HEK293 (cell line): ENCODE measurements around the gene MAP3K8.

Experiments
- CTCF ChIA-PET: fragments of 350-600 bp; formaldehyde crosslinking; extraction: SDS; loops from one replicate; lab custom pipeline; 2021; ENCODE audit warnings: antibody characterized with exemption; lab: Yijun Ruan, JAX
- POLR2A ChIA-PET: fragments of 300-600 bp; formaldehyde crosslinking; extraction: SDS; loops from one replicate; lab custom pipeline; 2020; ENCODE audit warnings: antibody characterized with exemption, inconsistent platforms; lab: Yijun Ruan, JAX
- H3K27ac ChIP-seq: fragments of 200-500 bp; sonication (Bioruptor generic); 2 replicates; pipeline ENCODE4 v1.5.1; 2014; ENCODE audit warnings: low read depth, low read length, control low read depth, inconsistent platforms; ENCODE audit errors: extremely low read depth
- H3K36me3 ChIP-seq, 2 experiments: fragments of 200-500 bp in 1 of 2; sonication (Bioruptor generic) in 1 of 2; 1 replicate in 1 of 2; 2 replicates in 1 of 2; pipeline ENCODE4 v1.5.1; 2014 to 2017; ENCODE audit warnings: inconsistent platforms in 2 of 2, low read length in 2 of 2; ENCODE audit not compliant: control insufficient read depth in 2 of 2, insufficient read depth in 1 of 2
- H3K4me1 ChIP-seq: fragments of 200-500 bp; sonication (Bioruptor generic); 2 replicates; pipeline ENCODE4 v1.5.1; 2014; ENCODE audit warnings: mild to moderate bottlenecking, low read length, inconsistent platforms; ENCODE audit not compliant: control insufficient read depth, insufficient read depth
- H3K4me3 ChIP-seq: 2 replicates; pipeline ENCODE4 v1.5.1; 2011; ENCODE audit warnings: low read depth, mild to moderate bottlenecking, control low read depth, low read length, moderate library complexity
- H3K9me3 ChIP-seq: fragments of 200-500 bp; sonication (Bioruptor generic); 2 replicates; pipeline ENCODE4 v1.5.1; 2014; ENCODE audit warnings: low read depth, low read length, inconsistent platforms; ENCODE audit not compliant: control insufficient read depth, insufficient read depth
- BCL6B ChIP-seq: fragments of 450-650 bp; formaldehyde crosslinking; IDR thresholded peaks from 2 replicates; pipeline ENCODE4 v1.5.1; 2017; ENCODE audit warnings: missing biosample characterization, missing genetic modification characterization
- GFI1B ChIP-seq: fragments of 450-650 bp; formaldehyde crosslinking; IDR thresholded peaks from 2 replicates; pipeline ENCODE4 v1.5.1; 2016; ENCODE audit warnings: missing biosample characterization, missing genetic modification characterization
- KLF16 ChIP-seq: fragments of 450-650 bp; formaldehyde crosslinking; IDR thresholded peaks from 2 replicates; pipeline ENCODE4 v1.5.1; 2017; ENCODE audit warnings: missing biosample characterization, missing genetic modification characterization
- MYNN ChIP-seq: fragments of 450-650 bp; formaldehyde crosslinking; IDR thresholded peaks from 2 replicates; pipeline ENCODE4 v1.5.1; 2016; ENCODE audit warnings: missing biosample characterization, missing genetic modification characterization, borderline replicate concordance
- PBX3 ChIP-seq: sonication (generic); formaldehyde crosslinking; IDR thresholded peaks from 2 replicates; pipeline ENCODE4 v1.8.1; 2022; ENCODE audit warnings: mild to moderate bottlenecking, moderate library complexity, missing genetic modification reagents
- PRDM2 ChIP-seq: fragments of 450-650 bp; formaldehyde crosslinking; IDR thresholded peaks from 2 replicates; pipeline ENCODE4 v1.5.1; 2016; ENCODE audit warnings: missing biosample characterization, missing genetic modification characterization, borderline replicate concordance
- PRDM6 ChIP-seq: fragments of 450-650 bp; formaldehyde crosslinking; IDR thresholded peaks from 2 replicates; pipeline ENCODE4 v1.5.1; 2017; ENCODE audit warnings: missing biosample characterization, missing genetic modification characterization
- SP2 ChIP-seq: fragments of 450-650 bp; formaldehyde crosslinking; IDR thresholded peaks from 2 replicates; pipeline ENCODE4 v1.5.1; 2016; ENCODE audit warnings: missing biosample characterization, missing genetic modification characterization
- TSHZ1 ChIP-seq: fragments of 450-650 bp; formaldehyde crosslinking; IDR thresholded peaks from 2 replicates; pipeline ENCODE4 v1.5.1; 2016; ENCODE audit warnings: missing biosample characterization, missing genetic modification characterization, borderline replicate concordance
- ZNF239 ChIP-seq: fragments of 450-650 bp; formaldehyde crosslinking; IDR thresholded peaks from 2 replicates; pipeline ENCODE4 v1.5.1; 2016; ENCODE audit warnings: missing biosample characterization, missing genetic modification characterization
- ZNF26 ChIP-seq: fragments of 450-650 bp; formaldehyde crosslinking; IDR thresholded peaks from 2 replicates; pipeline ENCODE4 v1.5.1; 2016; ENCODE audit warnings: missing biosample characterization, missing genetic modification characterization
- ZNF416 ChIP-seq: fragments of 450-650 bp; formaldehyde crosslinking; IDR thresholded peaks from 2 replicates; pipeline ENCODE4 v1.5.1; 2016; ENCODE audit warnings: missing biosample characterization, missing genetic modification characterization
- ZNF585B ChIP-seq: fragments of 450-650 bp; formaldehyde crosslinking; IDR thresholded peaks from 2 replicates; pipeline ENCODE4 v1.5.1; 2016; ENCODE audit warnings: missing biosample characterization, missing genetic modification characterization
- ZNF610 ChIP-seq: fragments of 450-650 bp; formaldehyde crosslinking; IDR thresholded peaks from 2 replicates; pipeline ENCODE4 v1.5.1; 2016; ENCODE audit warnings: missing biosample characterization, missing genetic modification characterization, borderline replicate concordance
- ZNF701 ChIP-seq: fragments of 450-650 bp; formaldehyde crosslinking; IDR thresholded peaks from 2 replicates; pipeline ENCODE4 v1.5.1; 2016; ENCODE audit warnings: missing biosample characterization, missing genetic modification characterization
- ZSCAN4 ChIP-seq: fragments of 450-650 bp; formaldehyde crosslinking; IDR thresholded peaks from 2 replicates; pipeline ENCODE4 v1.5.1; 2017; ENCODE audit warnings: missing biosample characterization, missing genetic modification characterization

MAP3K8 gene

GRCh38 chr10:30396293-30396692, 37.7 kb upstream of the MAP3K8 start (continued):
- TF ChIP-seq KLF16 (tag by site-specific recombination) = no peak

GRCh38 chr10:30396698-30397097, 37.3 kb upstream of the MAP3K8 start:
- H3K4me3 ChIP-seq = no peak overlapping the region
- no peaks in the 10 kb centered on the region for H3K36me3 ChIP-seq
- no peak for TF ChIP-seq PBX3 (CRISPR knock-in tag)
- no peak for TF ChIP-seq MYNN (tag by site-specific recombination)
- TF ChIP-seq ZSCAN4 = no peak
- TF ChIP-seq PRDM2 = no peak
- no peak for TF ChIP-seq BCL6B (tag by site-specific recombination)
- no peak for TF ChIP-seq ZNF239 (tag by site-specific recombination)
- TF ChIP-seq ZNF26 (tag by site-specific recombination) = no peak
- no peak for TF ChIP-seq GFI1B (tag by site-specific recombination)
- TF ChIP-seq ZNF610 (tag by site-specific recombination) = no peak
- TF ChIP-seq SP2 (tag by site-specific recombination) = no peak
- TF ChIP-seq, all 188 proteins: peak for 0
- H3K4me1 ChIP-seq = no peaks in the 10 kb centered on the region
- H3K27ac ChIP-seq = no peak overlapping the region
- ChIA-PET POLR2A (no interaction called here), CTCF (interaction anchor here (7.2 kb wide), 1 partner anchor 194 kb away, joined by 111 read pairs; no protein-coding TSS in a partner anchor)
- H3K9me3 ChIP-seq = no peaks in the 10 kb centered on the region

GRCh38 chr10:30398193-30398592, 35.8 kb upstream of the MAP3K8 start:
- no peak overlapping the region for H3K27ac ChIP-seq
- no peaks in the 10 kb centered on the region for H3K36me3 ChIP-seq
- no peaks in the 10 kb centered on the region for H3K4me1 ChIP-seq
- H3K4me3 ChIP-seq = no peak overlapping the region
- POLR2A ChIA-PET = no interaction called here
- H3K9me3 ChIP-seq = no peaks in the 10 kb centered on the region
- CTCF ChIA-PET = interaction anchor here (0.7 to 1.1 kb wide), 3 partner anchors 16 to 193 kb away, joined by 3 to 4 read pairs (median 3); no protein-coding TSS in a partner anchor
- no peak for TF ChIP-seq ZNF416 (tag by site-specific recombination)
- no peak for TF ChIP-seq TSHZ1
- TF ChIP-seq ZNF585B (tag by site-specific recombination) = no peak
- TF ChIP-seq PRDM6 = no peak
- TF ChIP-seq ZNF701 (tag by site-specific recombination) = no peak
